ENCODE data around the gene CDH11.

The CDH11 gene

DNA sequence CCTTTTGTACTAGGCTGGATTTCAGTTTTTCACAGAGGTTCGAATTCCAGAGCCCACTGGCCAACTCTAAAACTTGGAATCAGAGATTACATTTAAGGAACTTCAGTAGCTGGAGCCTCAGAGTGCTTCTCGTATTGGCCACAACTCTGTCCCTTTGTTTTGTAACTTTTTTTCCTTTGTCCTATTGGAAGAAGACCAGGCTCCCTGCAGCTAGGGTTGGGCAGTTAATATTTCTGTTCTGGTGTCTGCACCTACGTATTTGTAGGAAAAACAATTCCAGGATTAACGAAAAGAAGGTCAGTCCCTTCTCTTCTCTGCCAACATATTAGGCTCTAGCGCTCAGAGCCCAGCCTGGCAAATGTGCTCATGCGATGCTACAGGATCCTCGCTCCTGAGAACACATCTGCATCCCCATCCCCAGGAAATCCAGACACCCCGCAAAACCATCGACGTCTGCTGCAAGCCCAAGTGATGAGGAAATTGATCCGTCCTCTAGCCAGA is 1.9 kb downstream of the CDH11 start:
- peak overlapping the region; percentile 99 for H3K9ac ChIP-seq (ENCODE audit: low read length)
- no peak overlapping the region for H2AFZ ChIP-seq (ENCODE audit: low read depth, low read length)
- peak overlapping the region; percentile 79 for H3K27ac ChIP-seq (ENCODE audit: low read length, poor library complexity, severe bottlenecking)
- H2BK12ac ChIP-seq (ENCODE audit: low read length in 2 of 2): peak overlapping the region in 1 of 2 experiments; percentile 77
- peak overlapping the region; percentile 46 to 93 for H3K4me3 ChIP-seq (ENCODE audit: insufficient read depth in 1 of 2, low read depth in 1 of 2, low read length in 2 of 2)
- no peak overlapping the region for H4K8ac ChIP-seq (ENCODE audit: low read length)
- no peaks in the 10 kb centered on the region for H3K9me3 ChIP-seq (ENCODE audit: control insufficient read depth, low read length)
- no peak overlapping the region for H4K91ac ChIP-seq (ENCODE audit: low read length)
- peaks cover 0 to 35% of the 10 kb centered on the region in 2 experiments for H3K36me3 ChIP-seq (ENCODE audit: control insufficient read depth in 1 of 2, insufficient read depth in 2 of 2, low read depth in 1 of 2, low read length in 2 of 2)
- H2BK120ac ChIP-seq (ENCODE audit: low read depth, low read length): no peak overlapping the region
- H3K14ac ChIP-seq (ENCODE audit: low read length in 2 of 2): no peak overlapping the region
- H3K18ac ChIP-seq (ENCODE audit: low read depth in 1 of 2, low read length in 2 of 2): peak overlapping the region; percentile 38 to 94
- peak; percentile 73 for DNase-seq
- H3K27me3 ChIP-seq (ENCODE audit: control insufficient read depth in 1 of 2, insufficient read depth in 1 of 2, low read length in 2 of 2): no peaks in the 10 kb centered on the region
- H2AK5ac ChIP-seq (ENCODE audit: low read length, severe bottlenecking): peak overlapping the region; percentile 39
- H3K4ac ChIP-seq (ENCODE audit: low read depth in 1 of 2, low read length in 2 of 2): peak overlapping the region in 1 of 2 experiments; percentile 66
- no peak overlapping the region for H2BK5ac ChIP-seq (ENCODE audit: low read depth, low read length, poor library complexity, severe bottlenecking)
- H3K4me1 ChIP-seq (ENCODE audit: control insufficient read depth, insufficient read depth, low read depth, low read length): peaks cover 12% of the 10 kb centered on the region
- H2BK15ac ChIP-seq (ENCODE audit: low read depth, poor library complexity, severe bottlenecking): no peak overlapping the region
- peak overlapping the region in 1 of 2 experiments; percentile 78 for H3K23ac ChIP-seq (ENCODE audit: low read length in 2 of 2)
- WGBS: 3% methylated on average over 11 of the region's 11 CpGs
- peak overlapping the region; percentile 87 for H3K4me2 ChIP-seq (ENCODE audit: low read length, poor library complexity, severe bottlenecking)
- peaks cover 14% of the 10 kb centered on the region for H3K79me1 ChIP-seq (replicated peaks; ENCODE audit: low read length, poor library complexity, severe bottlenecking)

DNA sequence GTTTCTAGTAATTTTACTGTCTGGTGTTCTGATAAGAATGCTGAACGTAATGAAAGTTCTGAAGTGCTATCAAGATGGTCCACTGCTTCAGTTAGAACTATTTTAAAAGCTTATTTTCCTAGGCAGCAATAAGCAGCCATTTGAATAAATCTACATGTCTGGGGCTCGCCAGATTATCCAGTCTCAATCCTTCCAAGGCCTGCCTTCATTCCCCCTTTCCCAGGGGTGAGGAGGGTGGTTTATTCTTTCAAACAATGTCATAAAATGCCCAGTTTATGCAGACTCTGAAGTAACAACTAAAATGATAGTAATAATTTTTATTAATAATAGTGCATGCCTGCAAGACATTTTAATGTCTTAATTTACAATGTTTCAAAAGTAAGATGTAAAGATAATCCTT is 2.4 kb downstream of the CDH11 start:
- Histone ChIP-seq H4K8ac (ENCODE audit: low read length) (no peak overlapping the region), H3K18ac (ENCODE audit: low read depth in 1 of 2, low read length in 2 of 2) (no peak overlapping the region), H3K27me3 (ENCODE audit: control insufficient read depth in 1 of 2, insufficient read depth in 1 of 2, low read length in 2 of 2) (no peaks in the 10 kb centered on the region), H2BK120ac (ENCODE audit: low read depth, low read length) (no peak overlapping the region), H3K23ac (ENCODE audit: low read length in 2 of 2) (no peak overlapping the region), H3K14ac (ENCODE audit: low read length in 2 of 2) (no peak overlapping the region), H2AK5ac (ENCODE audit: low read length, severe bottlenecking) (no peak overlapping the region), H2BK12ac (ENCODE audit: low read length in 2 of 2) (no peak overlapping the region), H3K4me3 (ENCODE audit: insufficient read depth in 1 of 2, low read depth in 1 of 2, low read length in 2 of 2) (peak overlapping the region in 1 of 2 experiments; percentile 93), H4K91ac (ENCODE audit: low read length) (no peak overlapping the region), H2BK5ac (ENCODE audit: low read depth, low read length, poor library complexity, severe bottlenecking) (no peak overlapping the region), H3K36me3 (ENCODE audit: control insufficient read depth in 1 of 2, insufficient read depth in 2 of 2, low read depth in 1 of 2, low read length in 2 of 2) (peaks cover 3 to 41% of the 10 kb centered on the region in 2 experiments), H2AFZ (ENCODE audit: low read depth, low read length) (no peak overlapping the region), H3K4ac (ENCODE audit: low read depth in 1 of 2, low read length in 2 of 2) (no peak overlapping the region), H3K27ac (ENCODE audit: low read length, poor library complexity, severe bottlenecking) (peak overlapping the region; percentile 79), H2BK15ac (ENCODE audit: low read depth, poor library complexity, severe bottlenecking) (no peak overlapping the region), H3K4me1 (ENCODE audit: control insufficient read depth, insufficient read depth, low read depth, low read length) (peaks cover 12% of the 10 kb centered on the region), H3K9me3 (ENCODE audit: control insufficient read depth, low read length) (no peaks in the 10 kb centered on the region), H3K9ac (ENCODE audit: low read length) (peak overlapping the region; percentile 99), H3K79me1 (replicated peaks; ENCODE audit: low read length, poor library complexity, severe bottlenecking) (peaks cover 16% of the 10 kb centered on the region), H3K4me2 (ENCODE audit: low read length, poor library complexity, severe bottlenecking) (peak overlapping the region; percentile 40)
- DNase-seq: peak; percentile 32
- no CpG with 5 or more reads among the region's 2 CpGs for WGBS

DNA sequence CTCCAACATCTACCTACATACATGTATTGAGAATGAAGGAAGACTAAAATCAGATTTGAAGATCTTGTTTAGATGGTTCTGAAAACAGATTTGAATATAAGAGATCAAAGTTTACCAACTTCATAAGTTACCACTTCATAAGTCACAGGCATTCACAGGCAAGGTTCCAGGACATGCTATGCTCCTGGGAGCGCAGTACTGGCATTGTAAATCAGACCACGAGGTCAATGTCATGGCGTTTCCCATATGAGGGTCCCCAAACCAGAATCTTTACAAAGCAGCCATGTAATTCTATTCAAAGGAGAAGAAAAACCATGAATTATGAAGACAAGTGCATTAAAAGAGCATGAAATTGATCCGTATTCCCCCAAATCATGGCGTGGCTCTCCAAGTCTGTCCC is 3.0 kb downstream of the CDH11 start:
- WGBS: 16% methylated on average over 4 of the region's 5 CpGs
- no peak overlapping the region for H2BK12ac ChIP-seq (ENCODE audit: low read length in 2 of 2)
- peaks cover 4 to 46% of the 10 kb centered on the region in 2 experiments for H3K36me3 ChIP-seq (ENCODE audit: control insufficient read depth in 1 of 2, insufficient read depth in 2 of 2, low read depth in 1 of 2, low read length in 2 of 2)
- no peak overlapping the region for H3K14ac ChIP-seq (ENCODE audit: low read length in 2 of 2)
- H3K27me3 ChIP-seq (ENCODE audit: control insufficient read depth in 1 of 2, insufficient read depth in 1 of 2, low read length in 2 of 2): no peaks in the 10 kb centered on the region
- no peak overlapping the region for H2BK15ac ChIP-seq (ENCODE audit: low read depth, poor library complexity, severe bottlenecking)
- peaks cover 10% of the 10 kb centered on the region for H3K4me1 ChIP-seq (ENCODE audit: control insufficient read depth, insufficient read depth, low read depth, low read length)
- H3K27ac ChIP-seq (ENCODE audit: low read length, poor library complexity, severe bottlenecking): no peak overlapping the region
- no peak overlapping the region for H3K18ac ChIP-seq (ENCODE audit: low read depth in 1 of 2, low read length in 2 of 2)
- no peak overlapping the region for H2AK5ac ChIP-seq (ENCODE audit: low read length, severe bottlenecking)
- H3K23ac ChIP-seq (ENCODE audit: low read length in 2 of 2): no peak overlapping the region
- H3K4me2 ChIP-seq (ENCODE audit: low read length, poor library complexity, severe bottlenecking): peak overlapping the region; percentile 35
- H2BK120ac ChIP-seq (ENCODE audit: low read depth, low read length): no peak overlapping the region
- H2AFZ ChIP-seq (ENCODE audit: low read depth, low read length): no peak overlapping the region
- DNase-seq: peak; percentile 32
- H3K9ac ChIP-seq (ENCODE audit: low read length): peak overlapping the region; percentile 99
- H3K9me3 ChIP-seq (ENCODE audit: control insufficient read depth, low read length): no peaks in the 10 kb centered on the region
- H3K4me3 ChIP-seq (ENCODE audit: insufficient read depth in 1 of 2, low read depth in 1 of 2, low read length in 2 of 2): peak overlapping the region in 1 of 2 experiments; percentile 93
- H2BK5ac ChIP-seq (ENCODE audit: low read depth, low read length, poor library complexity, severe bottlenecking): no peak overlapping the region
- no peak overlapping the region for H4K8ac ChIP-seq (ENCODE audit: low read length)
- H3K4ac ChIP-seq (ENCODE audit: low read depth in 1 of 2, low read length in 2 of 2): no peak overlapping the region
- no peak overlapping the region for H4K91ac ChIP-seq (ENCODE audit: low read length)
- peaks cover 16% of the 10 kb centered on the region for H3K79me1 ChIP-seq (replicated peaks; ENCODE audit: low read length, poor library complexity, severe bottlenecking)

DNA sequence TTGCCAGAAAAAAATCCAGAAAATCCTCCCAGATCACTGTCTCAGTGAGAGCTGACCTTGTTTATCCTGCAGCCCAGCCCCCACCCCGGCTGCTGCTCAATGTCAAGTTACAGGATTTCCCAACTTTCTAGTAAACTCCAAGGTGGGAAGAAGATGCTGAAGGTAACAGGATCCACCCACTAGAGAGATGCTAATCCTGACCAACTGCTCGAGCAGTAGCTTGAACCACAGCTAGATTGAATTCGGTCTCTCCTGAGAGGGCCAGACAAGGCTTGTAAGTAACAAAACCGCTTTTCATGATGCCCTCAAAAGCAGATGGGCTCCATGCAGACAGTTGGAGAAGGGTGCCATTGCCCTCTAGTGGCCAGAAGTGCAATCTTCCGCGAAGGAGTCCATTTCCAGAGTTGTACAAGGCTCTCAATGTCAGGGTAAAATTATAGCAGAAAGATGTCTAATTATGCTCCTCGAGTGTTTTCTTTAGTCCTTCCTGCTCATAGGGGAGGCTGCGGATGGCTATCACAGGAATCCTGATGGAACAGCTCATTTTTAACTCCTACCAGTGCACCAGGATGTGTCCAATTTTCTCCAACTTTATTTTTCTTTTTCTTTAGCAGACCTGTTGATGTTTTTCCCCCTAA is 3.9 kb downstream of the CDH11 start:
- Histone ChIP-seq H3K4me3 (ENCODE audit: insufficient read depth in 1 of 2, low read depth in 1 of 2, low read length in 2 of 2) (peak overlapping the region in 1 of 2 experiments; percentile 93), H3K27ac (ENCODE audit: low read length, poor library complexity, severe bottlenecking) (peak overlapping the region; percentile 59), H4K8ac (ENCODE audit: low read length) (no peak overlapping the region), H3K9ac (ENCODE audit: low read length) (peak overlapping the region; percentile 99), H3K79me1 (replicated peaks; ENCODE audit: low read length, poor library complexity, severe bottlenecking) (peaks cover 15% of the 10 kb centered on the region), H2BK120ac (ENCODE audit: low read depth, low read length) (no peak overlapping the region), H3K23ac (ENCODE audit: low read length in 2 of 2) (no peak overlapping the region), H3K18ac (ENCODE audit: low read depth in 1 of 2, low read length in 2 of 2) (peak overlapping the region in 1 of 2 experiments; percentile 18), H4K91ac (ENCODE audit: low read length) (no peak overlapping the region), H3K14ac (ENCODE audit: low read length in 2 of 2) (no peak overlapping the region), H2BK5ac (ENCODE audit: low read depth, low read length, poor library complexity, severe bottlenecking) (no peak overlapping the region), H3K9me3 (ENCODE audit: control insufficient read depth, low read length) (no peaks in the 10 kb centered on the region), H3K4ac (ENCODE audit: low read depth in 1 of 2, low read length in 2 of 2) (no peak overlapping the region), H2AFZ (ENCODE audit: low read depth, low read length) (no peak overlapping the region), H2BK15ac (ENCODE audit: low read depth, poor library complexity, severe bottlenecking) (no peak overlapping the region), H2BK12ac (ENCODE audit: low read length in 2 of 2) (peak overlapping the region in 1 of 2 experiments; percentile 15), H3K27me3 (ENCODE audit: control insufficient read depth in 1 of 2, insufficient read depth in 1 of 2, low read length in 2 of 2) (no peaks in the 10 kb centered on the region), H3K36me3 (ENCODE audit: control insufficient read depth in 1 of 2, insufficient read depth in 2 of 2, low read depth in 1 of 2, low read length in 2 of 2) (peaks cover 4 to 54% of the 10 kb centered on the region in 2 experiments), H3K4me2 (ENCODE audit: low read length, poor library complexity, severe bottlenecking) (peak overlapping the region; percentile 36), H3K4me1 (ENCODE audit: control insufficient read depth, insufficient read depth, low read depth, low read length) (peaks cover 6% of the 10 kb centered on the region), H2AK5ac (ENCODE audit: low read length, severe bottlenecking) (no peak overlapping the region)
- peak; percentile 89 for DNase-seq
- WGBS: 5% methylated on average over 8 of the region's 8 CpGs

Measured in mesenchymal stem cell (in vitro differentiated cells and primary cell).